Spleen (tissue), 11 donors: ENCODE results near the gene RNF214. TPM values are rescaled to one million over a fixed set of nuclear protein-coding genes. Genes with fewer than 3 reads are reported as not detected.

Experiments
- DNase-seq: peaks from one replicate; pipeline ENCODE4 v3.0.0-alpha.2; 2020
- H3K27ac ChIP-seq, 8 donors: fragments of 200-600 bp; sonication (generic) in 7 of 8; 1 replicate in 4 of 8; 2 replicates in 4 of 8; pipeline versions ENCODE4 v1.5.0 to v1.8.0; 2016 to 2021; ENCODE audit warnings: inconsistent platforms in 4 of 8, mild to moderate bottlenecking in 4 of 8, moderate library complexity in 1 of 8
- H3K27me3 ChIP-seq, 7 donors: fragments of 200-600 bp; sonication (generic) in 6 of 7; replicated peaks in 1 of 7; 1 replicate in 4 of 7; 2 replicates in 3 of 7; pipeline versions ENCODE4 v1.5.0 to v1.8.0; 2016 to 2021; ENCODE audit warnings: inconsistent platforms in 3 of 7, mild to moderate bottlenecking in 1 of 7
- H3K36me3 ChIP-seq, 6 donors: fragments of 200-600 bp; sonication (generic) in 5 of 6; 1 replicate in 4 of 6; 2 replicates in 2 of 6; pipeline versions ENCODE4 v1.5.0 to v1.8.0; 2016 to 2021; ENCODE audit warnings: inconsistent platforms in 2 of 6
- H3K4me1 ChIP-seq, 6 donors: fragments of 200-600 bp; sonication (generic) in 5 of 6; 1 replicate in 3 of 6; 2 replicates in 3 of 6; pipeline versions ENCODE4 v1.5.0 to v1.8.0; 2016 to 2021; ENCODE audit warnings: inconsistent platforms in 3 of 6
- H3K4me3 ChIP-seq, 8 donors: fragments of 200-600 bp; sonication (generic) in 7 of 8; 1 replicate in 4 of 8; 2 replicates in 4 of 8; pipeline versions ENCODE4 v1.5.0 to v1.8.0; 2016 to 2021; ENCODE audit warnings: inconsistent platforms in 4 of 8, mild to moderate bottlenecking in 4 of 8, moderate library complexity in 2 of 8
- H3K9me3 ChIP-seq, 8 donors: fragments of 200-600 bp; sonication (generic) in 7 of 8; 1 replicate in 4 of 8; 2 replicates in 4 of 8; pipeline versions ENCODE4 v1.5.0 to v1.8.0; 2016 to 2021; ENCODE audit warnings: inconsistent platforms in 4 of 8
- CTCF ChIP-seq, 11 experiments: fragments of 200-600 bp in 7 of 11; fragments of 450-650 bp in 4 of 11; sonication (generic) in 4 of 11; IDR thresholded peaks in 8 of 11; conservative IDR thresholded peaks in 3 of 11; 1 replicate in 7 of 11; 2 replicates in 4 of 11; pipeline versions ENCODE4 v1.4.0 to v1.8.0; 2016 to 2021; ENCODE audit warnings: antibody characterized with exemption in 11 of 11, inconsistent platforms in 4 of 11, mild to moderate bottlenecking in 1 of 11
- POLR2A ChIP-seq, 3 donors: fragments of 450-650 bp; IDR thresholded peaks; one replicate each; pipeline ENCODE4 v1.5.1; 2017; ENCODE audit warnings: antibody characterized with exemption in 3 of 3, mild to moderate bottlenecking in 1 of 3
- POLR2AphosphoS5 ChIP-seq, 3 donors: sonication (generic); formaldehyde crosslinking; IDR thresholded peaks; one replicate each; pipeline ENCODE4 v1.5.1; 2017; ENCODE audit warnings: antibody characterized with exemption in 3 of 3
- WGBS, 5 donors: extraction: QIAGEN DNeasy Blood & Tissue Kit in 3 of 5; methylation state at CpG; one replicate each; pipeline versions ENCODE4 v1.1.5 to v1.1.7; 2013 to 2018; 5-methylcytosine and 5-hydroxymethylcytosine counted together
- intact Hi-C: fragments of 100-400 bp; cut with DNase I; formaldehyde crosslinking; loops from one replicate; pipeline ENCODE4 v1.15.0; 2023; ENCODE audit warnings: low total_unique reads
- polyA plus RNA-seq, 3 donors: library from polyadenylated mRNA; stranded (reverse); fragments of 200-250 nt; gene quantifications; one replicate each; pipeline ENCODE4 v1.2.1, GENCODE V29; 2013
- small RNA-seq, 4 donors: library from RNA; depleted of rRNA; stranded (forward); fragments of <200 nt; gene quantifications; one replicate each; pipeline ENCODE3, GENCODE V24; 2016
- total RNA-seq, 7 donors: library from RNA; depleted of rRNA in 3 of 7; stranded (reverse); fragments of >200 nt in 3 of 7; fragmentation: NEBNext Ultra II Directional in 4 of 7; extraction: Animal tissue kit (Norgen Biotek cat#: 25700) in 4 of 7; gene quantifications; one replicate each; pipeline versions ENCODE4 v1.1.0 to v1.2.1, GENCODE V29; 2016 to 2021
- donor health status: healthy with polysubstance abuse.
- donor health status: DM: no; HTN: no; CAD: no; lungs with moderate emphysema.
- donor health status: DM: no; HTN: no; CAD: no.
- donor health status: Bipolar disorder and iron deficiency.
- donor health status: healthy.
- donor health status: DM: no; HTN: no; CAD: no.
- donor health status: DM: yes; HTN: yes; CAD: no.

The RNF214 gene
- total and polyA plus RNA-seq, 10 donors = 5.6 to 29.6 (median 19.6) TPM

- H3K27ac ChIP-seq = no peak overlapping the region
Observed at GRCh38 chr11:117333917-117334316, 101.4 kb downstream of the RNF214 start.

DNA sequence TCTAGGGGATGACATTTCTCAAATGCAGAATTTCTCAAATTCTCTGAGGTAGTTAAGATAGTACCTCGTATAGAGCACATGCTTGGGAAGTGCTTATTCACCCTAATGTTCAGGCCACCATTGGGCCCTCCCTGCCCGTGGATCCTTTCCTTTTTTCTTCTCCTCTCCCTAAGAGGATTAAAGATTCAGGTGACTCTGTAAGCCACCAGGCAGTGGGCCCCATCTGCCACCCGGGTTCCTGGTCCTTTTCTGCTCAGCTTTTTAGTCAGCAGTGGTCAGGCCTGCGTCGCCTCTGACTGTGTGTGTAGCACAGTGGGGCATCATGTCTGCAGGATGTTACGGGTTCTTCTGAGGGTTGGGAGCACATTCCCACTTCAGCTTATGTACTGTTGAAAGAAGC, 102.4 kb downstream of the RNF214 start:
- intact Hi-C loops = no loop called here
- Histone ChIP-seq H3K36me3 (peaks cover 0 to 44% (median 19%) of the 10 kb centered on the region in 6 donors), H3K4me1 (peaks cover 0 to 9% (median 0%) of the 10 kb centered on the region in 6 donors), H3K9me3 (no peaks in the 10 kb centered on the region), H3K4me3 (no peak overlapping the region), H3K27me3 (no peaks in the 10 kb centered on the region), H3K27ac (no peak overlapping the region)
- WGBS, 5 donors = 80 to 98% (median 90%) methylated on average over 6 of the region's 6 CpGs
- TF ChIP-seq CTCF (IDR thresholded peaks at IDR 0.05 in 8 of 11, conservative IDR thresholded peaks at IDR 0.05 in 3 of 11) (no peak), POLR2AphosphoS5 (IDR thresholded peaks at IDR 0.05) (no peak), POLR2A (IDR thresholded peaks at IDR 0.05) (no peak)
- peak; percentile 43 for DNase-seq

More at GRCh38 chr11:117333917-117334316, 101.4 kb downstream of the RNF214 start:
- no peaks in the 10 kb centered on the region for H3K27me3 ChIP-seq
- intact Hi-C loops = no loop called here
- no peaks in the 10 kb centered on the region for H3K9me3 ChIP-seq
- TF ChIP-seq POLR2A (IDR thresholded peaks at IDR 0.05) (no peak), POLR2AphosphoS5 (IDR thresholded peaks at IDR 0.05) (no peak), CTCF (IDR thresholded peaks at IDR 0.05 in 8 of 11, conservative IDR thresholded peaks at IDR 0.05 in 3 of 11) (no peak)
- no peak for DNase-seq
- no peak overlapping the region for H3K4me3 ChIP-seq
- H3K4me1 ChIP-seq = peaks cover 4 to 19% (median 6%) of the 10 kb centered on the region in 6 donors
- H3K36me3 ChIP-seq = peaks cover 0 to 35% (median 15%) of the 10 kb centered on the region in 6 donors
- 88 to 94% (median 89%) methylated on average over 9 of the region's 9 CpGs for WGBS, 5 donors

DNA sequence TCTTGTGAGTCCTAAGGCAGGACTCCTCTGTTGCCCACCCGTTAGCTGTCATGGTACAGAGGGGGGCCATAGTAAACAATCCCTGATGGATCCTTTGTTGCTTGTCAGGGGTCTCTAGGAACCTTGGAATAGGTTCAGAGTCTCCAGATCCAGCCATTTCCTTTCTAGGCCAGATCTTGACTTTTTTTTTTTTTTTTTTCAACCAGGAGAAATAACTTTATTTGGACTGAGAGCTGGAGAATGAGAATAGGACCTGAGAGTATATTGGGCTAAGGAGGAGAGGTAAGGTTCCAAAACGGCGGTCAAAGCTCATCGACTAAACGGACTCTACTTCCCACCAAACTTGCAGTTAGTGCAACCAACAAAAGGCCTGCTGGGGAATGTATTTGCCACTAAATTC, 102.9 kb downstream of the RNF214 start:
- 85 to 97% (median 97%) methylated on average over 5 of the region's 5 CpGs for WGBS, 5 donors
- intact Hi-C loops = no loop called here

More for the DNA sequence above, 102.9 kb downstream of the RNF214 start:
- Histone ChIP-seq H3K4me3 (no peak overlapping the region), H3K9me3 (no peaks in the 10 kb centered on the region), H3K27ac (no peak overlapping the region), H3K36me3 (peaks cover 0 to 50% (median 22%) of the 10 kb centered on the region in 6 donors), H3K27me3 (no peaks in the 10 kb centered on the region), H3K4me1 (peaks cover 0 to 4% (median 0%) of the 10 kb centered on the region in 6 donors)
- TF ChIP-seq POLR2AphosphoS5 (IDR thresholded peaks at IDR 0.05) (no peak), POLR2A (IDR thresholded peaks at IDR 0.05) (no peak), CTCF (IDR thresholded peaks at IDR 0.05 in 8 of 11, conservative IDR thresholded peaks at IDR 0.05 in 3 of 11) (no peak)
- DNase-seq = no peak

Small RNA genes within 50 kb of the gene (small RNA-seq; reads per million reads assigned to genes)
- gene RF00564 = 0 reads per million in 4 donors

Other genes with a start within 250 kb of the RNF214 start
- gene SIK3, start 134.2 kb upstream of the RNF214 start, total RNA-seq = 100 to 1,000 TPM in 1 of 7 donors, 10 to 100 TPM in 6; 61.0 to 112 (median 70.9) TPM
- 10 to 100 TPM in 2 of 3 donors, 1 to 10 TPM in 1; 7.8 to 11.8 (median 11.1) TPM for gene SIK3, start 134.2 kb upstream of the RNF214 start, polyA plus RNA-seq
- 10 to 100 TPM; 58.6 to 80.4 (median 67.2) TPM for gene PAFAH1B2, start 88.4 kb upstream of the RNF214 start, total RNA-seq
- gene PAFAH1B2, start 88.4 kb upstream of the RNF214 start, polyA plus RNA-seq = 10 to 100 TPM; 14.3 to 28.3 (median 16.2) TPM
- gene SIDT2, start 53.9 kb upstream of the RNF214 start, total RNA-seq = 10 to 100 TPM; 40.3 to 83.8 (median 58.3) TPM
- gene SIDT2, start 53.9 kb upstream of the RNF214 start, polyA plus RNA-seq = 10 to 100 TPM; 21.3 to 36.0 (median 24.0) TPM
- gene TAGLN, start 33.3 kb upstream of the RNF214 start, total RNA-seq = 1,000 to 10,000 TPM in 1 of 7 donors, 100 to 1,000 TPM in 6; 117 to 1,088 (median 328) TPM
- 100 to 1,000 TPM; 247 to 807 (median 469) TPM for gene TAGLN, start 33.3 kb upstream of the RNF214 start, polyA plus RNA-seq
- 100 to 1,000 TPM in 5 of 7 donors, 10 to 100 TPM in 2; 92.6 to 152 (median 117) TPM for gene PCSK7, start 598 bp upstream of the RNF214 start, total RNA-seq
- gene PCSK7, start 598 bp upstream of the RNF214 start, polyA plus RNA-seq = 10 to 100 TPM; 27.3 to 53.4 (median 52.3) TPM
- gene BACE1-AS, start 58.7 kb downstream of the RNF214 start, total RNA-seq = 10 to 100 TPM in 4 of 7 donors, 1 to 10 TPM in 3; 4.8 to 12.1 (median 10.3) TPM
- gene BACE1-AS, start 58.7 kb downstream of the RNF214 start, polyA plus RNA-seq = 1 to 10 TPM; 3.9 to 5.8 (median 4.1) TPM
- gene BACE1, start 83.6 kb downstream of the RNF214 start, total RNA-seq = 10 to 100 TPM; 11.8 to 31.7 (median 19.6) TPM
- 1 to 10 TPM; 2.1 to 4.0 (median 2.6) TPM for gene BACE1, start 83.6 kb downstream of the RNF214 start, polyA plus RNA-seq
- 10 to 100 TPM; 21.2 to 48.3 (median 34.8) TPM for gene CEP164, start 95.2 kb downstream of the RNF214 start, total RNA-seq
- gene CEP164, start 95.2 kb downstream of the RNF214 start, polyA plus RNA-seq = 10 to 100 TPM in 2 of 3 donors, 1 to 10 TPM in 1; 6.6 to 17.9 (median 12.1) TPM